ENCODE data around the gene FAM110D. TPM values are rescaled to one million over a fixed set of nuclear protein-coding genes. Genes with fewer than 3 reads are reported as not detected.
A peak's percentile ranks its signal among the peaks of the same experiment; 100 is the strongest.

The FAM110D gene
- total RNA-seq, 1 experiment from 2014 or later = not detected

- no peak for DNase-seq
- TF ChIP-seq, protein P1, sequence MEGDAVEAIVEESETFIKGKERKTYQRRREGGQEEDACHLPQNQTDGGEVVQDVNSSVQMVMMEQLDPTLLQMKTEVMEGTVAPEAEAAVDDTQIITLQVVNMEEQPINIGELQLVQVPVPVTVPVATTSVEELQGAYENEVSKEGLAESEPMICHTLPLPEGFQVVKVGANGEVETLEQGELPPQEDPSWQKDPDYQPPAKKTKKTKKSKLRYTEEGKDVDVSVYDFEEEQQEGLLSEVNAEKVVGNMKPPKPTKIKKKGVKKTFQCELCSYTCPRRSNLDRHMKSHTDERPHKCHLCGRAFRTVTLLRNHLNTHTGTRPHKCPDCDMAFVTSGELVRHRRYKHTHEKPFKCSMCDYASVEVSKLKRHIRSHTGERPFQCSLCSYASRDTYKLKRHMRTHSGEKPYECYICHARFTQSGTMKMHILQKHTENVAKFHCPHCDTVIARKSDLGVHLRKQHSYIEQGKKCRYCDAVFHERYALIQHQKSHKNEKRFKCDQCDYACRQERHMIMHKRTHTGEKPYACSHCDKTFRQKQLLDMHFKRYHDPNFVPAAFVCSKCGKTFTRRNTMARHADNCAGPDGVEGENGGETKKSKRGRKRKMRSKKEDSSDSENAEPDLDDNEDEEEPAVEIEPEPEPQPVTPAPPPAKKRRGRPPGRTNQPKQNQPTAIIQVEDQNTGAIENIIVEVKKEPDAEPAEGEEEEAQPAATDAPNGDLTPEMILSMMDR (conservative IDR thresholded peaks at IDR 0.05) = no peak
- no peak for TF ChIP-seq EZH2 (IDR thresholded peaks at IDR 0.05; ENCODE audit: low read depth)
- Histone ChIP-seq H3K9me3 (ENCODE audit: insufficient read depth, low read depth) (no peaks in the 10 kb centered on the region), H2AFZ (no peak overlapping the region), H3K4me2 (no peak overlapping the region), H3K36me3 (ENCODE audit: low read depth) (no peaks in the 10 kb centered on the region), H3F3A (ENCODE audit: insufficient read depth, low read depth) (peaks cover 15% of the 10 kb centered on the region), H3K4me3 (no peak overlapping the region), H3K9me2 (ENCODE audit: insufficient read depth) (no peaks in the 10 kb centered on the region), H3K79me2 (ENCODE audit: low read depth) (no peaks in the 10 kb centered on the region), H3K27ac (no peak overlapping the region), H4K20me1 (ENCODE audit: insufficient read depth) (no peaks in the 10 kb centered on the region), H3K27me3 (ENCODE audit: insufficient read depth, low read depth) (no peaks in the 10 kb centered on the region), H3K4me1 (replicated peaks; ENCODE audit: insufficient read depth) (peaks cover 20% of the 10 kb centered on the region)
- no TSS peak for BruUV-seq (replicated peaks)
- ChIA-PET CTCF (interaction anchor here (0.6 kb wide), 1 partner anchor 169 kb away, joined by 3 read pairs; no protein-coding TSS in a partner anchor), POLR2A (ENCODE audit: unreplicated experiment) (no interaction called here)
- intact Hi-C loops (cut with micrococcal nuclease; ENCODE audit: unreplicated experiment) = no loop called here
Measured at GRCh38 chr1:26130695-26131094, 28.2 kb upstream of the FAM110D start.

DNA sequence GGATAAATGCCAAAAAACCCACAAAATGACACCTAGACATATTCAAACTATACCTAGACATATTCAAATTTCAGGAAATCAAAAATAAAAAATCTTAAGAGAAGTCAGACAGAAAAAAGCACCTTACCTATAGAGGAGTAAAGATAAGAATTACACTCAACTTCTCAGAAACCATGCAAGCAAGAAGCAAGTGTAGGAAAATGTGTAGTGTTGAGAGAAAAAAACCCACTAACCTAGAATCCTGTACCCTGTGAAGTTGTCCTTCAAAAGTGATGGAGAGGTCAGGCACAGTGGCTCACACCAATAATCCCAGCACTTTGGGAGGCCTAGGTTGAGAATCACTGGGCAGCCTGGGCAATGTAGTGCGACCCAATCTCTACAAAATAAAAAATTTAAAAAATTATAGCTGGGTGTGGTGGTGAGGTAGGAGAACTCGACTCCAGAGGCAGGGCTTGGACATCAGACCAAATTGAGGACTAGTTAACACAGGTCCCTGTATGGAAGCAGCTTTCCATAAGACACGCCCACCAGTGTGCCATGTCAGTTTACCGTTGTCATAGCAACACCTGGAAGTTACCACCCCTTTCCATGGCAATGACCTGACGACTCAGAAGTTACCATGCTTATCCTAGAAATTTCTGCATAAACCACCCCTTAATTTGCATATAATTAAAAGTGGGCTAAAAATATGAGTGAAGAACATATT lies 26.6 kb upstream of the FAM110D start:
- H2AFZ ChIP-seq = no peak overlapping the region
- DNase-seq = peak in 1 of 2 experiments; percentile 40
- H3K79me2 ChIP-seq (ENCODE audit: low read depth) = no peaks in the 10 kb centered on the region
- no peaks in the 10 kb centered on the region for H3K36me3 ChIP-seq (ENCODE audit: low read depth)
- H3K9me2 ChIP-seq (ENCODE audit: insufficient read depth) = no peaks in the 10 kb centered on the region
- TF ChIP-seq EZH2 (IDR thresholded peaks at IDR 0.05; ENCODE audit: low read depth) = no peak
- TF ChIP-seq, protein P1 (conservative IDR thresholded peaks at IDR 0.05) = no peak
- H3K9me3 ChIP-seq (ENCODE audit: insufficient read depth, low read depth) = no peaks in the 10 kb centered on the region
- no peak overlapping the region for H3K27ac ChIP-seq
- no peak overlapping the region for H3K4me3 ChIP-seq
- ChIA-PET POLR2A (ENCODE audit: unreplicated experiment) (interaction anchor here (0.5 to 0.6 kb wide), 2 partner anchors 15 to 54 kb away, joined by 7 read pairs; no protein-coding TSS in a partner anchor), CTCF (no interaction called here)
- intact Hi-C loops (cut with micrococcal nuclease; ENCODE audit: unreplicated experiment) = no loop called here
- H4K20me1 ChIP-seq (ENCODE audit: insufficient read depth) = no peaks in the 10 kb centered on the region
- H3K27me3 ChIP-seq (ENCODE audit: insufficient read depth, low read depth) = no peaks in the 10 kb centered on the region
- no TSS peak for BruUV-seq (replicated peaks)
- H3K4me1 ChIP-seq (replicated peaks; ENCODE audit: insufficient read depth) = peaks cover 9% of the 10 kb centered on the region
- no peak overlapping the region for H3K4me2 ChIP-seq
- H3F3A ChIP-seq (ENCODE audit: insufficient read depth, low read depth) = peaks cover 3% of the 10 kb centered on the region

- H3F3A ChIP-seq (ENCODE audit: insufficient read depth, low read depth) = no peaks in the 10 kb centered on the region
- H3K27ac ChIP-seq = no peak overlapping the region
- DNase-seq = no peak
- H2AFZ ChIP-seq = no peak overlapping the region
- H3K9me3 ChIP-seq (ENCODE audit: insufficient read depth, low read depth) = no peaks in the 10 kb centered on the region
- ChIA-PET POLR2A (ENCODE audit: unreplicated experiment) (interaction anchor here (0.5 to 0.6 kb wide), 2 partner anchors 15 to 55 kb away, joined by 7 read pairs; no protein-coding TSS in a partner anchor), CTCF (no interaction called here)
- BruUV-seq (replicated peaks) = no TSS peak
- no peaks in the 10 kb centered on the region for H3K36me3 ChIP-seq (ENCODE audit: low read depth)
- H3K27me3 ChIP-seq (ENCODE audit: insufficient read depth, low read depth) = no peaks in the 10 kb centered on the region
- no peaks in the 10 kb centered on the region for H3K9me2 ChIP-seq (ENCODE audit: insufficient read depth)
- no peaks in the 10 kb centered on the region for H3K79me2 ChIP-seq (ENCODE audit: low read depth)
- intact Hi-C loops (cut with micrococcal nuclease; ENCODE audit: unreplicated experiment) = no loop called here
- H3K4me2 ChIP-seq = no peak overlapping the region
- peaks cover 4% of the 10 kb centered on the region for H3K4me1 ChIP-seq (replicated peaks; ENCODE audit: insufficient read depth)
- no peak overlapping the region for H3K4me3 ChIP-seq
- H4K20me1 ChIP-seq (ENCODE audit: insufficient read depth) = no peaks in the 10 kb centered on the region
- TF ChIP-seq EZH2 (IDR thresholded peaks at IDR 0.05; ENCODE audit: low read depth) = no peak
- TF ChIP-seq, protein P1 (conservative IDR thresholded peaks at IDR 0.05) = no peak
Measured at GRCh38 chr1:26132834-26133167, 26.1 kb upstream of the FAM110D start.
